ENCODE data around the gene TEAD1.

Gene TEAD1

GRCh38 chr11:12860827-12861226 is 186.6 kb downstream of the TEAD1 start:
- H3K4me3 ChIP-seq (replicated peaks in 1 of 2; ENCODE audit: low read depth in 2 of 2, low read length in 2 of 2): no peak overlapping the region
- TF ChIP-seq CTCF (IDR thresholded peaks at IDR 0.05; ENCODE audit: low read depth, low read length): no peak
- peak in 1 of 2 donors; percentile 39 for DNase-seq (ENCODE audit: low read depth in 2 of 2)

- H3K4me3 ChIP-seq (replicated peaks in 1 of 2; ENCODE audit: low read depth in 2 of 2, low read length in 2 of 2): no peak overlapping the region
- peak; percentile 77 to 92 for DNase-seq (ENCODE audit: low read depth in 2 of 2)
- no peak for TF ChIP-seq CTCF (IDR thresholded peaks at IDR 0.05; ENCODE audit: low read depth, low read length)
Measured at GRCh38 chr11:12862696-12863469, 188.7 kb downstream of the TEAD1 start.

GRCh38 chr11:12863605-12864121 is 189.4 kb downstream of the TEAD1 start:
- H3K4me3 ChIP-seq (replicated peaks in 1 of 2; ENCODE audit: low read depth in 2 of 2, low read length in 2 of 2): no peak overlapping the region
- DNase-seq (ENCODE audit: low read depth in 2 of 2): no peak
- TF ChIP-seq CTCF (IDR thresholded peaks at IDR 0.05; ENCODE audit: low read depth, low read length): no peak

GRCh38 chr11:12864316-12865156 is 190.3 kb downstream of the TEAD1 start:
- DNase-seq (ENCODE audit: low read depth in 2 of 2): peak; percentile 80 to 91
- no peak for TF ChIP-seq CTCF (IDR thresholded peaks at IDR 0.05; ENCODE audit: low read depth, low read length)
- H3K4me3 ChIP-seq (replicated peaks in 1 of 2; ENCODE audit: low read depth in 2 of 2, low read length in 2 of 2): no peak overlapping the region

GRCh38 chr11:12865863-12866595 is 191.8 kb downstream of the TEAD1 start:
- TF ChIP-seq CTCF (IDR thresholded peaks at IDR 0.05; ENCODE audit: low read depth, low read length): no peak
- no peak for DNase-seq (ENCODE audit: low read depth in 2 of 2)
- H3K4me3 ChIP-seq (replicated peaks in 1 of 2; ENCODE audit: low read depth in 2 of 2, low read length in 2 of 2): no peak overlapping the region

- no peak for TF ChIP-seq CTCF (IDR thresholded peaks at IDR 0.05; ENCODE audit: low read depth, low read length)
- DNase-seq (ENCODE audit: low read depth in 2 of 2): no peak
- no peak overlapping the region for H3K4me3 ChIP-seq (replicated peaks in 1 of 2; ENCODE audit: low read depth in 2 of 2, low read length in 2 of 2)
Measured at GRCh38 chr11:12867531-12867930, 193.3 kb downstream of the TEAD1 start.

Measured in cardiac fibroblast (primary cell).